GM18526 (cell line): Measurements from ENCODE around the gene IST1.

Experiments
- POLR2A ChIP-seq: IDR thresholded peaks from 3 replicates; pipeline ENCODE4 v1.6.1; 2011; ENCODE audit not compliant: insufficient read length; ENCODE audit errors: extremely low read depth

The IST1 gene

GRCh38 chr16:71899171-71899570 is 3.8 kb downstream of the IST1 start:
- TF ChIP-seq POLR2A: no peak

GRCh38 chr16:71902656-71903365 is 7.5 kb downstream of the IST1 start:
- no peak for TF ChIP-seq POLR2A

GRCh38 chr16:71903608-71904007 is 8.3 kb downstream of the IST1 start:
- TF ChIP-seq POLR2A: no peak

- TF ChIP-seq POLR2A: no peak
Measured at GRCh38 chr16:71904239-71904638, 8.9 kb downstream of the IST1 start.

- TF ChIP-seq POLR2A: no peak
Measured at GRCh38 chr16:71911121-71911520, 15.8 kb downstream of the IST1 start.

GRCh38 chr16:71912534-71913275 is 17.4 kb downstream of the IST1 start:
- no peak for TF ChIP-seq POLR2A

- TF ChIP-seq POLR2A: no peak
Measured at GRCh38 chr16:71914802-71915201, 19.5 kb downstream of the IST1 start.

- TF ChIP-seq POLR2A: no peak
Measured at GRCh38 chr16:71915350-71915749, 20.0 kb downstream of the IST1 start.

- TF ChIP-seq POLR2A: no peak
Measured at GRCh38 chr16:71916397-71916920, 21.1 kb downstream of the IST1 start.

GRCh38 chr16:71917900-71918299 is 22.6 kb downstream of the IST1 start:
- no peak for TF ChIP-seq POLR2A

GRCh38 chr16:71919035-71919434 is 23.7 kb downstream of the IST1 start:
- TF ChIP-seq POLR2A: no peak

GRCh38 chr16:71920658-71921057 is 25.3 kb downstream of the IST1 start:
- no peak for TF ChIP-seq POLR2A

GRCh38 chr16:71923941-71924690 is 28.8 kb downstream of the IST1 start:
- no peak for TF ChIP-seq POLR2A

GRCh38 chr16:71924710-71925109 is 29.4 kb downstream of the IST1 start:
- TF ChIP-seq POLR2A: no peak

- TF ChIP-seq POLR2A: no peak
Measured at GRCh38 chr16:71927383-71927782, 32.1 kb downstream of the IST1 start.

GRCh38 chr16:71927787-71928186 is 32.5 kb downstream of the IST1 start:
- no peak for TF ChIP-seq POLR2A
